NB4 (cell line): ENCODE results near the gene ABCA8.

Experiments
- MAX ChIP-seq: IDR thresholded peaks from 2 replicates; pipeline ENCODE4 v1.6.1; 2011; ENCODE audit warnings: low read depth, low read length
- MYC ChIP-seq: IDR thresholded peaks from 2 replicates; pipeline ENCODE4 v1.6.1; 2011; ENCODE audit warnings: low read depth, low read length
- POLR2A ChIP-seq: IDR thresholded peaks from 2 replicates; pipeline ENCODE4 v1.6.1; 2011; ENCODE audit warnings: mild to moderate bottlenecking; ENCODE audit not compliant: insufficient read length; ENCODE audit errors: extremely low read depth
- TF ChIP-seq, protein P1 (sequence below): IDR thresholded peaks from one replicate; pipeline ENCODE4 v1.5.1; 2012; ENCODE audit warnings: low read depth, low read length

GRCh38 chr17:68950725-68951124, 4.5 kb downstream of the ABCA8 start:
- no peak for TF ChIP-seq POLR2A
- no peak for TF ChIP-seq MAX
- TF ChIP-seq, protein P1, sequence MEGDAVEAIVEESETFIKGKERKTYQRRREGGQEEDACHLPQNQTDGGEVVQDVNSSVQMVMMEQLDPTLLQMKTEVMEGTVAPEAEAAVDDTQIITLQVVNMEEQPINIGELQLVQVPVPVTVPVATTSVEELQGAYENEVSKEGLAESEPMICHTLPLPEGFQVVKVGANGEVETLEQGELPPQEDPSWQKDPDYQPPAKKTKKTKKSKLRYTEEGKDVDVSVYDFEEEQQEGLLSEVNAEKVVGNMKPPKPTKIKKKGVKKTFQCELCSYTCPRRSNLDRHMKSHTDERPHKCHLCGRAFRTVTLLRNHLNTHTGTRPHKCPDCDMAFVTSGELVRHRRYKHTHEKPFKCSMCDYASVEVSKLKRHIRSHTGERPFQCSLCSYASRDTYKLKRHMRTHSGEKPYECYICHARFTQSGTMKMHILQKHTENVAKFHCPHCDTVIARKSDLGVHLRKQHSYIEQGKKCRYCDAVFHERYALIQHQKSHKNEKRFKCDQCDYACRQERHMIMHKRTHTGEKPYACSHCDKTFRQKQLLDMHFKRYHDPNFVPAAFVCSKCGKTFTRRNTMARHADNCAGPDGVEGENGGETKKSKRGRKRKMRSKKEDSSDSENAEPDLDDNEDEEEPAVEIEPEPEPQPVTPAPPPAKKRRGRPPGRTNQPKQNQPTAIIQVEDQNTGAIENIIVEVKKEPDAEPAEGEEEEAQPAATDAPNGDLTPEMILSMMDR = no peak
- no peak for TF ChIP-seq MYC
